ENCODE data around the gene RDX.
"Not testable (repeated sequence)": the region's sequence is repeated elsewhere in the genome, so short reads cannot be mapped to it uniquely, and the experiment has no call there.

Gene RDX

DNA sequence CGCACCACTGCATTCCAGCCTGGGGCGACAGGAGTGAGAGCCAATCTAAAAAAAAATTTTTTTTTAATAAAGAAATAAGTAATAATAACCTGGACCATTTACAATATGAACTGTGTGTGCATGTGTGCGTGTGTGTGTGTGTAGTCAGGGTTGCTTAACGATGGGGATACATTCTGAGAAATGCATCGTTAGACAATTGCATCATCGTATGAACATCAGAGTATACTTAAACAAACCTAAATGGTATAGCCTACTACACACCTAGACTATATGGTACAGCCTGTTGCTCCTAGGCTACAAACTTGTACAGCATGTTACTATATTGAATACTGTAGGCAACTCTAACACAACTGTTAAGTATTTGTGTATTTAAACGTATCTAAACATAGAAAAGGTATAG is 26.4 kb downstream of the RDX start:
- no peak for DNase-seq

DNA sequence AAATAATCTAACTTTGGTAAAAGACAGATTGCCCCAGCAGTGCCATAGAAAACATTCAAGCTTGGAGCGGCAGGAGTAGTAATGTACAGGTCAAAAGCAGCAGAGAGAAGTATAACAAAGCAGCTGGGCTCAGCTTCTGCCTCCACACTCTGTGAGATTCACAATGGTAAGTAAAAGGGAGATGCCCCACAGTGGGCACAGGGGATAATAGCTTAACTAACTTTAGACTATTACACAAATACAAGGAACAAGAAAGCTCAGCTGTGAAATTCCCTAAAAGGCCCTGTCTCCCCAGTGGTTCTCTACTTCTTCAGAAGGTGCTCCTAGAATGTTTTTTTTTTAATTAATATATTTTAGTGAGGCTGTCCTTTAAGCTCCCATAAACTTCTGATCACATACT is 28.0 kb downstream of the RDX start:
- no peak for DNase-seq

DNA sequence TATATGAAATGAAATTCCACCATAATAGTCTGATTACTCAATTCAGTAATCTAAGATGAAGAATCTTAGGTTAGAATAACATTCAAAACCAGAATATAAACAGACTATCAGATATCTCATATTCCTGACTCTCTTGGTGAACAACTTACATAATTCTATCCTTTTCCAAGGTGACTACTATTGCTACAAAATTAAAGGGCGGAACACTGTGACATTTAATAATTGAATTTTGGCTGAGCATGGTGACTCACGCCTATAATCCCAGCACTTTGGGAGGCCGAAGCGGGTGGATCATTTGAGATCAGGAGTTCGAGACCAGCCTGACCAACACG is 34.4 kb downstream of the RDX start:
- DNase-seq = no peak

DNA sequence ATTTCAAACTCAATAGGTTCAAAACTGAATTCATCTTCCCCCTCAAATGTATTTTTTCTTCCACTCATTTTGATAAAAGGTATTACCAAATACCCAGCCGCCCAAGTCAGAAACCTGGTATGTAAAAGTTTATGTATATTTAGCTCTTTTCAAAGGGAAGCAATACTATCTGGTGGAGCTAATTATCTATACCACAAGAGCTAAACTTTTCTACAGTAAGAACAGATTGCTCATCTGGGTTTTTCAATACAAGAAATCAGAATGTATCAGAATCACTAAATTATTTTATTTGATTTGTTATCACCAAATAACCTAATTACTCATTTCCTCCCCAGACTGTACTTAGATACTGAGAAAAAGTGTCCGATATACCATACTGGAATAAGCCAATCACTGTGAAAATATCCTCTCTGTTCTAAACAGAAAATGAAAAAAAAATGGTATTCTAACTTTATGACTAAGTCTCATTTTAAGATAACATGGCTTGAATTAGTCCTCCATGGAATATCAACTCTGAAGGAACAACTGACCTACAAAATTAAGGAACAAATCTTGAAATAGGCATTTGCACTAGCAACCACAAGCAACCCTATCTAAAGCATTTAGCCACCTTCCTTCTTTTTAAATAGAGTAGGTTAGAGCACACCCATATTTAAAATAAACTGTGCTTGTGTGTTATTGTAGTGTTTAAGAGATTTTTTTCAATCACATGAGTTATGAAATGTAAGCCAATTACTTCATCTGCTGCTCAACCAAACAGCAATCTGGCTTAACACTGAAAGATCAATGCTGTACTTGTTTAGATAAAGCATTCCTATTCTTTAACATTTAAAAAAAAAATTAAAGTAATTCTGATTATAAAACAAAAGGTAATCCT is 35.0 kb downstream of the RDX start:
- no peak for DNase-seq

DNA sequence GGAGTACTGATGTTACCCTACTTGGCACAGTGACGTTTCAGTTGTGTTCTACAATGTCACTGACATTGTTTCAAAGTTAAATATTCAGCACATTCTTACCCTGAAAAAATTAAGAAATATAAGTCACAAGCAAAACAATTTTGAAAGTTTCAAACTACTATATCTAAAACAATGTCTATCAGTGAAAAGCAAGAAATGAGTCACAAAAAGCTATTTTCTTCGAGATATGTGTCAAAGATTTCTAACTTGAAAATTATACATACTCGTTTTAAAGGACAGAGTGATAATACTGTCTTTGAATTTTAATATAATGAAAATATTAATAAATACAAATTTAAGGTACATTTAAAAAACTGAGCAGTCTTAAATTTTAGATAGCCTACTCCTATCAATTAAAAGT is 42.9 kb downstream of the RDX start:
- no peak for DNase-seq

DNA sequence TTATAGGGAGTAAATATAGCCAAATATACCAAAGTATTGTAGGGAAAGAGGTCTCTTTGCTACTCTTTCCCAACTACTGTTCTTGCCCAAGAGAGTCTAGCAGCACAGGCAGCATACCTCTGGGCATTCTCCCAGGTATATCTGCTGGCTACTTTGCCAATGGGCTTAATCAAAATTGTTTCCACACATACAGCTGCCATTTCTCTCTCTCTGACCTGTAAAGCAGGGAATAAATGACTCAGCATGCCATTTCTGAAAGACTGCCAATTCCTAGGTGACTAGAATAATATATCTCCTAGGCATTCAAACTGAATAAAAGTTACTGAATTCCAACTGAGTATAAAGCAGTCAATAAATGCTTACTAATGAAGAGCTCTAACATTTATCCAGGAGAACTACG is 44.6 kb downstream of the RDX start:
- DNase-seq = no peak

DNA sequence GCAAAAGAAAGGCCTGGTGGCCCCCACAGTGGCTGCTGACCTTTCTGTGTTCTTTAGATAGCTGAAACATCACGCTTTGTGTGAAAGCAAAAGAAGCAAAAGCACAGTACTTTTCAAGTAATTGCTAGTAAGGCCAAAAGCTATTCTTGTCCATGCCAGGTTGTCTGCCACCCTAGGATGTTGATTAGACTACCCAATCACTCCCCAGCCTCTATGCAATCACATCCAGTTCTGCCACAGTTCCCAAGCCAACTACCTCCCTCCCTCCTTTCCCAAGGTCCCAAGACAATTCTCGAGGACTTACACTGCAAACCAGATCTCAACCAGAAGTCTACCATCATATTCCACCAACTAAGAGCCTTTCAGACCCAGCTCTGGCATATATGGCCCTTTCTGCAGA is 46.2 kb downstream of the RDX start:
- no peak for DNase-seq

DNA sequence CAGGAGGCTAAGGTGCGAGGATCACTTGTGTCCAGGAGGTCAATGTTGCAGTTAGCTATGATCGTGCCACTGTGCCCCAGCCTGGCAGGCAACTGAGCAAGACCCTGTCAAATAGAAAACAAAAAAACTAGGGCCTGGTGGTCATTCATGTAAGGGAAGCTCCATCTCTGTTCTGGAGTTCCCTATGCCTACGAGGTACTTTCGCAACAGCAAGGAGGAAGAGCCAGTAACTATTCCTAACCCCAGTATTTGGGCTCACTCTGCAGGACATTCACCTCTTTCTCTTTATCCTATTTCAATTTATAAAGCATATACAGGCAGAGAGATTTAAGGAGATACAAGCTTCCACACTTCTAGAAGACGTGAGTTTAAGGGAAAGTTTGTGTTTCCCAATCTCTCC is 46.6 kb downstream of the RDX start:
- no peak for DNase-seq

DNA sequence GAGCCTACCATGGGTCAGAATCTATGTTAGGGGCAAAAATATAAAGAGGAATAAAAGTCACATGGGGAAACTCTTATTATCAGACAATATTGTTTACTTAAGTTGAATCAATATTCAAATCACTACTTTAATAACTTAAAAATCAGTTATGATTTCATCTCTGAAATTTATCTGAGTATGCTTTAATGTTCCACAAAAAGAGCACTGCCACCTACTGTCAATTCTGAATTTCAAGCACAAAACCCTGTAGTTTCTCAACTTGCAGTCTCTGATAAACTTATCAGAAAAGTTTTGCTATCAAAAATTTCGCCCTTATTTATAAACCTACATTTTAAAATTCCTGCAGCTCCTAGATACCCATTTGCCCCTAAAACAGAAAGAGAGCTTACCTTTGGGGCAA is 47.3 kb downstream of the RDX start:
- DNase-seq = no peak

DNA sequence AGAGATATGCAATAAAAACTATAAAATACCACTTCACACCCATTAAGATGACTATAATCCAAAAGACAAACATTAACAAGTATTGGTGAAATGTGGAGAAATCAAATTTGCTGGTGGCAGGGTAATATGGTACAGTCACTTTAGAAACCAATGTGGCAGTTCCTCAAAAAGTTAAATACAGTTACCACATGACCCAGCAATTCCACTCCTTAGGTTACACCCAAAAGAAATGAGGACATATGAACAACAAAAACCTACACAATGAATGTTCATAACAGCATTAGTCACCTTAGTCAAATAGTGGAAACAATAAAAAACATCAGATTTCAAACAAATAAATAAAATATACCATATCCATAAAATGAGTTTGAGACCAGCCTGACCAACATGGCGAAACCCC is 52.6 kb downstream of the RDX start:
- DNase-seq = no peak

DNA sequence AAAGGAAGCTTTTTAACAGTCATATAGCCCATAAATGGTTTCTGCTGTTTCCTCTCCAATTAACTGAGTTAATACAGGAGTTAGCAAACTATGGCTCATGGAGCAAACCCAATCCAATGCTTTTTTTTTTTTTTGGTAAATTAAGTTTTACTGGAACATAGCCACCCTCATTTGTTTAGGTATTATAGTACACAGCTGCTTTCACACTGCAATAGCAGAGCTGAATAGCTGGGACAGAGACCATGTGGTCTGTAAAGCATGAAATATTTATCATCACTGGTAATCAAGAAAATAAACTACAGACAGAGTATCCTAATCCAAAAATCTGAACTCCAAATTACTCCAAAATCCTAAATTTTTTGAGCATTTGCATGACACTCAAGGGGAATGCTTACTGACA is 53.7 kb downstream of the RDX start:
- DNase-seq = no peak

DNA sequence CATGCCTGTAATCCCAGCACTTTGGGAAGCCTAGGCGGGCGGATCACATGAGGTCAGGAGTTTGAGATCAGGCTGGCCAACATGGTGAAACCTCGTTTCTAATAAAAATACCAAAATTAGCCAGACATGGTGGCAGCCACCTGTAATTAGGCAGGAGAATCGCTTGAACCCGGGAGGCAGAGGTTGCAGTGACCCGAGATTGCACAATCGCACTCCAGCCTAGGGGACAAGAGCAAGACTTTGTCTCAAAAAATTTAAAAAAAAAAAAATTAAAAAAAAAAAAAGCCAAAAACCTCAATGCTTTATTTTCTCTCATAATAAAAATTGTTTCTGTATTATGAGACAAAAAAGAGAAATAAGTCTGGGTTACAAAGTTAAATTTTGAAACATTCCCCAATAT is 54.2 kb downstream of the RDX start:
- no peak for DNase-seq

DNA sequence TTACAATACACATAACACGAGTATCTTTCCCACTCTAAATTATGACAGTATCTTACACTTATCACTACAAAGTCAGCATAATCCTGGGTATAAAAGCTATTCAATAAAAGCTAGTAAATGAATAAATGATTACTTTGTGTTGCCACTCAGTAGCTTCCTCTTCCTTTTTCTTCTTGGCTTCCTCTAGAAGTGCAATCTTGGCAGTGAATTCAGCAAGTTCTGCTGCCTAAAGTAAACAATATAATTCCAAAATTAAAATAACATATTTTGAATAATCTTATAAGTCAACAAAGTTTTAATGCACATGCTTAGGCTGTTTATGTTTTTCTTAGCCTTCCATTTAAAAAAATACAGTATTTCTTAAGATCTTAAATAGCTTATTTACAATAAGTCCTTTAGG is 60.4 kb downstream of the RDX start:
- no peak for DNase-seq

DNA sequence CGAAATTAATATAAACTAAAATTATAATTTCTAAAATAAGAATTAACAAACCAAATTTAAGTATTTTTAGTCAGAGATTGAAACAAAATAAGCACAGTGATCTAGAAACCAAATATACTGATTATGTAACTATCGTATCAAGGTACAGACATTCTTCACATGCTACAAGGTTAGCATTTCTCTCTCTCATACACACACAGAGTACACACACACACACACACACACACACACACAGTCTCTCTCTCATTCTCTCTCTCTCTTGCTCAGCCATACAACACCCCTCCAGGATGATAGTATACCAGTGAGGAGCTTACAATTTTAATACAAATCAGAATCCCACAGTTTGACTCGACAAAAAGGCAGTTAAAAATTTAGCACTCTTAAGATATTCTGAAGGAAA is 66.0 kb downstream of the RDX start:
- no peak for DNase-seq

DNA sequence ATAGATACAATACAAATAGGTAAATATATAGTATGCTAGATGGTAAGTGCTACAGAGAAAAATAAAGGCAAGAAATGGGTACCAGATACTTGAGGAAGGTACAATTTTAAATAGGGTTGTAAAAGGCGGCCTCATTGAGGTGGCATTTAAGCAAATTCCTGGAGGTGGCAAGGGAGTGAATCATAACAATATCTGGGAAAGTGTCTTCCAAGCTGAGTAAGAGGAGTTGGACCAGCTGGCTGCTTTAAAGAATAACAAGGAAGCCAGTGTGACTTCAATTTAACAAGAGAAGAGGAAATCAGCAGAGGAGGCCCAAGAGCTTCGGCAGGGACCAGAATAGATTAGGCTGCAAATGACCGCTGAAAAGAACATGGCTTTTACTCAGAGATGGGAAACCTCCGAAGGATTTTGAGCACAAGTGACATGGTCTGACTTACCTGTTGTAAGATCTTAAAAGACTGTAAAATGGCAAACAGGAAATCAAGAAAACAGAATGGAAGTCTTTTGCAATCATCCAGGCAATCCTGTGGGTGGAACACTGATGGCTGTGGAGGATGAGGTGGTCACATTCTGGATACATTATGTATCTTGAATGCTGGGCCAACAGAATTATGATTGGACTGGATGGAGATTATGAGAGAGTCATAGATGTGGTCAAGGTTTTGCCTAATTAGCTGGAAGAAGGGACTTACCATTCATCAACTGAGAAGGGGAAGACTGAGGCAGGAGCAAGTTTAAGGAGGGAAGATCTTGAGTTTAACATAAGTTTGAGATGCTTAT is 77.2 kb downstream of the RDX start:
- DNase-seq = no peak

DNA sequence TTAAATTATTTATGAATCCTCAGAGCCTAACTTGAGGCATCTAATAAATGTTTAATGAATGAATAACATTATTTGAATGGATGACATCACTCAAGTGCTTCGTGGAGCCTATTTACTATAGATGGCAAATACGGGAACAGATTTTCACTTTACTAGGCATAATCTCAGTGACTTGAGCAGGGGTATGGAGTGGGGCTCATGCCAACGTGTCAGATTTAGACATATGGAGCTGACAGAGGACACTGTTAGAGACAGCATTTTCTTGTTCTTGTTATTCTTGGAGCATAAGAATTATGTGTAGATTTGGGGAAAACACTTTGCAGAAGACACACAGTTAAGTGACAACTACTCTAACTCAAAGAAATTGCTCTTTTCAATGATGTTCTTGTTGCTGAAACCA is 78.5 kb downstream of the RDX start:
- no peak for DNase-seq

DNA sequence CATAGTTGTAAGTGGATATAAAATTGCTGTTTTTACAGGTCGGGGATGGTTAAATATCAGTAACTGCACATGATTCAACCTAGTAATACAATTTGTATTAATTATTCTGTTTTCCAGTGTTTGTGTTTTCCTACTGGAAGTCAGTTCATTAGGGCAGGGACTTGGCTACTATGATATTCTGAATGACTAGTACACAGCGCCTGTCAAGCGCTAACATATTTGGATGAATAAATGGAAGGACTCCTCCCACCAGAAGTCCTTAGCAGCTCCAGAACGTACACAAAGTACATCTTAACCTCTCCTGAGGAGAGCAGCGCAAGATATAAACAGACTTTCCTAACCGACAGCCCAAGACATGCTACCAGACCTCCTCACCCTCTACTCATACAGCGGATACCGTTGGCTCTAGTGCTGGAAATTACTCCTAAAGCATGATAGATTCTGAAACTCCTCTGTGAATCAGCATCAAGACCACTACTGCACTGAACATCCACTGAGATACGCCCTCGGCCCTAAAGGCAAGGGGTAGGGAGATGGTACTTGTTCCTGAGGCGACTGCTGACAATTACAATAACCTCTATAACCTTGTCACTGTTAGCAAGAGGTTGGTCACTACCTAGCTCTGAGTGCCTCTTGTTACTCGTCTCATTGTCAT is 79.1 kb downstream of the RDX start:
- no peak for DNase-seq

DNA sequence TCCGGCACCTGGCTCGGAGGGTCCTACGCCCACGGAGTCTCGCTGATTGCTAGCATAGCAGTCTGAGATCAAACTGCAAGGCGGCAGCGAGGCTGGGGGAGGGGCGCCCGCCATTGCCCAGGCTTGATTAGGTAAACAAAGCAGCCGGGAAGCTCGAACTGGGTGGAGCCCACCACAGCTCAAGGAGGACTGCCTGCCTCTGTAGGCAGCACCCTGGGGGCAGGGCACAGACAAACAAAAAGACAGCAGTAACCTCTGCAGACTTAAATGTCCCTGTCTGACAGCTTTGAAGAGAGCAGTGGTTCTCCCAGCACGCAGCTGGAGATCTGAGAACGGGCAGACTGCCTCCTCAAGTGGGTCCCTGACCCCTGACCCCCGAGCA is 87.1 kb downstream of the RDX start:
- not testable (repeated sequence) for DNase-seq

DNA sequence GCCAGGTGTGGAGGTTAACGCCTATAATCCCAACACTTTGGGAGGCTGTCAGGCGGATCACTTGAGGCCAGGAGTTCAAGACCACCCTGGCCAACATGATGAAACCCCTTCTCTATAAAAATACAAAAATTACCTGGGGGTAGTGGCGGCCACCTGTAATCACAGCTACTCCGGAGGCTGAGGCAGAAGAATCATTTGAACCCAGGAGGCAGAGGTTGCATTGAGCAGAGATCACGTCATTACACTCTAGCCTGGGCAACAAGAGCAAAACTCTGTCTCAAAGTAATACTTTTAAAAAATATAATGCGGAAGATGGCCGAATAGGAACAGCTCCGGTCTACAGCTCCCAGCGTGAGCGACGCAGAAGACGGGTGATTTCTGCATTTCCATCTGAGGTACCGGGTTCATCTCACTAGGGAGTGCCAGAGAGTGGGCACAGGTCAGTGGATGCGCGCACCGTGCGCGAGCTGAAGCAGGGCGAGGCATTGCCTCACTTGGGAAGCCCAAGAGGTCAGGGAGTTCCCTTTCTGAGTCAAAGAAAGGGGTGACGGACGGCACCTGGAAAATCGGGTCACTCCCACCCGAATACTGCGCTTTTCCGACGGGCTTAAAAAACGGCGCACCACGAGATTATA is 87.6 kb downstream of the RDX start:
- not testable (repeated sequence) for DNase-seq

DNA sequence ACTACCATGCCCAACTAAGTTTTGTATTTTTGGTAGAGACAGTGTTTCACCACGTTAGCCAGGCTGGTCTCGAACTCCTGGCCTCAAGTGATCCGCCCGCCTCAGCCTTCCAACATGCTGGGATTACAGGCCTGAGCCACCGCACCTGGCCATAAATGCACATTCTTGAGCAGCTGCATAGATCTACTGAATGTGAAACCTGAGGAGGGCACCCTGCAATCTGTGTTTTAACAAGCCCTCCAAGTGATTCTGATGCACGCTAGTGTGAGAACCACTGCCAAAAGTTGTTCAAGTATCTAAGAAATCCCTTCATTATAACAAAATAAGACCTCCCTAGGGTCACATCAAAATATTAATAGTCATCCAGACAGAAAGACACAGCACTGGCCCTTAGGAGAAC is 89.3 kb downstream of the RDX start:
- no peak for DNase-seq

DNA sequence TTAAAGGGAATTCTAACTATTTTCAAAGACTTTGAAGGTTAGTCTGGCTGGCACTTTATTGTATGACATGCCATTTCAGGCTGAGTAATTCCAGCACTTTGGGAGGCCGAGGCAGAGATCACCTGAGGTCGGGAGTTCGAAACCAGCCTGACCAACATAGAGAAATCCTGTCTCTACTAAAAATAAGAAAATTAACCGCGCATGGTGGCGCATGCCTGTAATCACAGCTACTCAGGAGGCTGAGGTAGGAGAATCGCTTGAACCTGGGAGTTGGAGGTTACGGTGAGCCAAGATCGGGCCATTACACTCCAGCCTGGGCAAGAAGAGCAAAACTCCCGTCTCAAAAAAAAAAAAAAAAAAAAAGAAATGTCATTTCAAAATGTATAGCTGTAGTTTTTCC is 95.6 kb downstream of the RDX start:
- no peak for DNase-seq

DNA sequence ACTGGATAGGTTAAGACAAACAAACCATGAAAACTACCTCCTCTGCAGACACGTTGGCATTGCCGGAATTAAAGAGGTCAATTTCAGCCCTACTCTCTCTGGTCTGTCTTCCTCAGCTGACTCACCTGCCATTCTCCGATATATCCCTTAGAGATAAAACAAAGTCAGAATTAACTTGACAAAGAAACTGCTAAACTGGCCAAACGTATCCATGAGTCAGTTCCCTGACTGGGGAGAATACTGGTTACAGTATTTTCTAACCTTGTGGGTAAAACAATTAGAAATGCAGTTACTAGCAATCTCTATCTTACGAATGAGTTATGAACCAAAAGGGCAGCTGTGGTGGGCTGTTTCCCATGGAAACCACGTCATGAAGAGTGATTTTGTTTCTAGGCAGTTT is 96.2 kb downstream of the RDX start:
- no peak for DNase-seq

DNA sequence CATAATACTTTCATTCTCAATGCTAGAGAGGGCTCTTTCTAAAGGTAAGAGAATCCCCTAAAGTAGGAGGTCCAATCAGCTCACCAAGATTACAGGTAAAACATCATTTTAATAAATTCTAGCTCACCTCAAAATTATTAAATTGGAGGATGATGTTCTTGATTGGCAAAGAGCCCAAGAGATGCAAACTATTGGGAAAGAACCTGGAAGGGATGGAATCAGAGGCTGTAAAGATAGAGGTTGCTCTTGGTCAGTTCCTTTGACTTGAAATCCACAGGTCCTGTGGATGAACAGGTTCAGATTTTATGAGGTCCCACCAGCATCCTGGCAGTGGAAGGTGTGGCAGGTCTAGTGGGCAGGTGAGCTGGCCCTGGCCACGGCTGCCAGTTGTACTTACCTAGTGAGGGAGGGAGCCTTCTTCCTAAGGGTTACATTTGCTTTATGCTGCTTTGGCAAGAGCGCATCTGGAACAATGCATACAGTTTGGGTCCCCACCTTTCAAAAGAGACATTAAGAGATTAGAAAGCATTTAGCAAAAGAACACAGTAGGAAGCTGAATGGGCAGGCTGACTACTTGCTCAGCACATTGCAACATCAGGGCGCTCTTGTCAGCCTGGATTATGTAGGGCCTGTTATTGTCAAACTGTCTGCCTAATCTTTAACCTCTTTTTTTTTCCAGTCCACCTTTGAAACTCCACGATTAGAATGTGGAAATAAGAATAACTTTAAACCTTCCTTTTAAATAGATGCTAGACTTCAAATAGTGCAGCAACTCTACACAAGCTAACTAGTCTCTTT is 97.0 kb downstream of the RDX start:
- no peak for DNase-seq

All from NCI-H1417 treated with DMSO at 0.1 percent for 48 hours (cell line).